HG03025 (cell line): Measurements from ENCODE around the gene OFD1.

Experiments used
- ATAC-seq: cut with Tn5 transposase; IDR thresholded peaks from one replicate; pipeline ENCODE4 v1.9.1; 2021; ENCODE audit warnings: mild to moderate bottlenecking, moderate library complexity; ENCODE audit not compliant: unreplicated experiment, low FRiP score

The OFD1 gene

DNA sequence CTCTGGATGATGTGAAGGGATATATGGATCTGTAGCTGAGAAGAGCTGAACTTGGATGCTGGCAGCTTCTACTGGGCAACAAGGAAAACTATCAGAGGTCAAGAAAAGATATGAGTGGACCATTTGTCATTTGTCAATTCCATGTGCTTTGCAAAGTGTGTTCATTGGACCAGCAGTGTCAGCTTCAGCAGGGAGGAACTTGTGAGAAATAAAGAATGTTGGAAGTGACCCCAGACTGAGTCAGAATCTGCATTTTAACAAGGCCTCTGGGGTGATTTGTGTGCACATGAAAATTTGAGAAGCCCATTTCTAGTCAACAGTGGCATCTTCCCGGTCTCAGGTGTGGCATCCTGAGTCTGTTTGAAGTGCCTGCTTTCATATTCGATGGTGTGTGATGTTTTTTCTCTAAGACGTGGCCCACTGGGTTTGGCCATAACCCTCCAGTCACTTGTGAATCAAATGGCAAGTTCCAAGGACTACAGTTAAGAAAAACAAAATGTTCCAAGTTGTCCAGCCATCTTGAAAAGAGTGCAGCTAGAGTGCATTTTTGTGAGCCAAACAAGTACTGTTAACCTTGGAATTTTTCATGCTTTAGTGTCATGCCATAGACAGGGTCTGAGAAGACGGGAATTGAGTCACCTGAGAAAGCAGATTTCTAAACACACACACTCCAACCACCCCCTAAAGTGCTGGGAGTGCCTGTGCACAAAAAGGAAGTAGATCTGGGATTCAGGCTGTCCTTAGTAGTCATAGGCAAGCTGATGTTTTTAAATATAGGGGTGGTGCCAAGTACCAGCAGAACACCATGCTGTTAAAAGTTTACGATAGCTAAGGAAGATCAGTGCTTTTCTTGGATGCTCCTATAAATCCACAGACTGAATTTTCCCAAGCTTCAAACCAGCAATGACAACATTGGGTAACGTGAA lies 55.9 kb downstream of the OFD1 start:
- ATAC-seq = no peak

DNA sequence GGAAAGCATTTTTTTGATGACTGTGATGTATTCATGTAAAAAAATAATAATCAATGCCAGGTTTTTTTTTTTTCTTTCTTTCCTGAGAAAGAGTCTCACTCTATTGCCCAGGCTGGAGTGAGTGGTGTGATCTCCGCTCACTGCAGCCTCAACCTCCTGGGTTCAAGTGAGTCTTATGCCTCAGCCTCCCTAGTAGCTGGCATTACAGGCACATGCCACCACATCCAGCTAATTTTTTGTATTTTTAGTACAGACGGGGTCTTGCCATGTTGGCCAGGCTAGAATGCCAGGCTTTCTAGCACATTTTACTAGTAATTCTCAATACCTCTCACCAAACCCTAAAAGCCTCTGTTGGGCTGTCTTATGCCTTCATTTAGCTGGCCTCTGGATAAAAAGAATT lies 56.6 kb downstream of the OFD1 start:
- ATAC-seq = no peak

DNA sequence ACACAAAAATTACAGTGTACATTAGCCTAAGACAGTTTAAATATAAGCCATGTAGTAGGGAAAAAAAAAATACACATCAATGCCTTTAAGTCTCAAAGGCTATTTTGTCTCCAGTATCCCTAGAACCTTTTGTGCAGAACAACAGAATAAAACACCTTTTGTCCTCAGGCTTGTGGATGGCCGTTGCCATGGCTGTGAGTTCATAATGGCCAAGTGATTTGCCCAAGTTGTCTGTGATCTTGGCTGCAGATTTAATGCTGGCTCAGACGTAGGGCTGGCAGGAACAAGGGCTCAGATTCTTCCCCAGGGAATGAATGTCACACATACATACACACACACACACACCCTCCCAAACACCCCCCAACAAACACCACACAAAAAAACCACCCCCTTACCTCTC lies 57.0 kb downstream of the OFD1 start:
- no peak for ATAC-seq

DNA sequence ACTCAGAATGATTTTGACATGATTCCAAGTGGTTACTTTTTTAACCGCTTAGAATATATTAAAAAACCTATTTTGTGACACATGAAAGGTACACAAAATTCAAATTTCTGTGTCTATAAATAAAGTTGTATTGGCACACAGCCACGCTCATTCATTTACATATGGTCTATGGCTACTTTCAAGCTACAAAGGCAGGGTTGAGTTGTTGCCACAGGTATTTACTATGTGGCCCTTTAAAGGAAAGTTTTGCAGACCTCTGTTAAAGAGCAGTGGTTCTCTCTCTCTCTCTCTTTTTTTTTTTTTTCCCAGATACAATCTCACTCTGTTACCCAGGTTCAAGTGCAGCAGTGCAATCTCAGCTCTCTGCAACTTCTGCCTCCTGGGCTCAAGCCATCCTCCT lies 59.3 kb downstream of the OFD1 start:
- ATAC-seq = no peak

DNA sequence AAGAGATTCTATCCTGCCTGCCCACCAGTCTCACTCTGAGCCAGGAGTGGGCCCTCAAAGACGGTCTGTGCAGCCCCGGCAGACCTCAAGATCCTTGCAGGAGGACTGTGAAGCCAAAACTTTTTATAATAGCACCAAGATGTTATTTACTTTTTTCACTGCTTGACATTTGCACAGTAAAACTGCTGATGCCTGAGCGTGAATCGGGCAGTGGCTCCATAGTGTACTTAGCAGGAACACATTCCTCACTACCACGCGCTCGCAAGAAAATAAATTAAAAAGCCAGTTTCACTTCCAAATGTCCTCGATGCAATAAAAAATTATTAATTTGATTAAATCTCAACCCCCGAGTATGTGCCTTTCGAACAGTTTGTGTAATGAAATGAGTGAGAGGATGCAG lies 59.9 kb downstream of the OFD1 start:
- no peak for ATAC-seq

DNA sequence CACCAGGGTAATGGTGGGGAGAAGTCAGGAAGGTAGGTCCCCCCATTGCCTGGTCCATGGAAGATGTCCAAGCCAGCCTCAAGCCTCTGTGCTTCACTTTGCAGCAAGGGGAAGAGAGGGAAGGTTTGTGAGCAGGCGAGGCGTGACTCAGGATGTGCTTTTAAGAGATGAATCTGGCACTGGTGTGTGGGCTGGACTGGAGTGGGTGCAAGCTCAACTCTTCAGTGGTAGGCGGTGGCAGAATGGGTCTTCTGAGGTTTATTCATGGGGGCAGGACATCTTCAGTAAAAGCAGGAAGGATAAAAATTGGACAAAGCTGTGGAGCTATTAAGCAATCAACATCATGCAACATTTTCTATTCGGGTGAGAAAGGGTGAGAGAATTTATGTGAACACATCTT lies 63.0 kb downstream of the OFD1 start:
- no peak for ATAC-seq

DNA sequence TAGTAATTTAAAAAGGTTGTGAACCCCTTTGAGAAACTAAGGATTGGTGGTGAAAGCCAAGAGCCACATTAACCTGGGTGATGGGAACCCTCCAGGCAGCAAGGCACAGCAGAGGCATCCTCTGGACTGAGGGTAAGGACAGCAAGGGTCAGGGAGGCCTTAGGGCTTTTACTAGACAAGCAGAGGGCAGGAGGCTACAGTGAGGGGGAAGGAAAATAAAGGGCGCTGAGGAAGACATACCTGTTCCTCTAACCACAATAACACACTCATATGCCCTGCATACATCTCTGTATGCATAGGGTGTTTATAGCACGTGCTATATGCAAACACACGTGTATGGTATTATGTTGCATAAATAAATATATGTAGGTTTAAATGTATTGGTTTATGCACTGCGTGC lies 63.6 kb downstream of the OFD1 start:
- no peak for ATAC-seq

DNA sequence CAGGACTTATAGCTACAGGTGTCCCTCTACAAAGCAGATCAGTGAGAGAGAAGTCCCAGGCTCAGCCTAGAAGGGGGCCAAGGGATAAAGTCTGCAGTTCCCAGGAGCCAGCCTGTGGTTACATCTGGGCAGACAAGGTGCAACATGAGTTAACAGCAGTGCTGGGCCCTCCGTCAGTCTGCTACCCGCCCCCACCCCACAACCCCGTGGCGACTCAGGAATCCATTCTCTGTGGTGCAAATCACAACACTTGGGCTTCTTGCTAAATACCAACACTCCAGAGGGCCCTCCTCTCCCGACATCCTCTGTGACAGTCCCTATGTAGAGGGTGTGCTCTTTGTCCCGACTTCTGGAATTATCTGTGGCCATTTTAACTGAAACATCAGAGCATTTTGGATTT lies 68.6 kb downstream of the OFD1 start:
- no peak for ATAC-seq

DNA sequence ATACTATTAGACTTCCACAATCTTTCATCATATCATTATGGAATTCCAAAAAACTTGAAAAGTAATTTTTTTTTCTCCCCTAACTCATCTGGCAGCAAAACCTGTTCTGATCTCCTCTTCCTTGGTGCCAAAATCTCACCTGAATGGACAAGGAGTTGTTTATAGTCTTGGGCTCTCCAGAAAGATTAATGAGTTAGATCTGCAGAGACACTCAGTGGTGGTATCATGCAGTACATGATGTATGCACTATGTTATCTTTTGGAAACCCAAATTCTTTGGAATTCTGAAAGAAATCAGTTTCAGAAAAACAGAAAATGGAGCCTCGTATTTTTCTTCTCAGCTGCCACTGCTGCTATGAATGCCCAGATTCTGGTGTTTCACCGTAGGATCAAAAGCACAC lies 70.7 kb downstream of the OFD1 start:
- ATAC-seq = no peak

DNA sequence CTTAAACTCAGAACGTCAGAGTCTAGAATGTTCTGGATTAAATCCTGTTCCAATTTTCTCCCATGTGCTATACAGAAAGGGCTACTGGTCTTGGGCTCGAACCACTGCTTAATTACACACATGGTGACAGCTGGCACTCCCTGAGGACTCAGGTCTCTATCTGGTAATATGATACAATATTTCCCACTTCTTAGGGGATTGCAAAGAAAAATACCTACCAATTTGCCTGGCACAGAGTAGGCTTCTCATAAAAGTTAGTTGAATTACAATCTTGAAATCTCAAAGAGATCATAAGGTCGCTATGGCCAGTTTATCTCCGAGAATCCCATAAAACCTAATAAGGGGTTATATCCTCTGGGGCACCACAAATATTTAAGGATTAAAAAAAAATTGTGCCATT lies 73.7 kb downstream of the OFD1 start:
- ATAC-seq = no peak

DNA sequence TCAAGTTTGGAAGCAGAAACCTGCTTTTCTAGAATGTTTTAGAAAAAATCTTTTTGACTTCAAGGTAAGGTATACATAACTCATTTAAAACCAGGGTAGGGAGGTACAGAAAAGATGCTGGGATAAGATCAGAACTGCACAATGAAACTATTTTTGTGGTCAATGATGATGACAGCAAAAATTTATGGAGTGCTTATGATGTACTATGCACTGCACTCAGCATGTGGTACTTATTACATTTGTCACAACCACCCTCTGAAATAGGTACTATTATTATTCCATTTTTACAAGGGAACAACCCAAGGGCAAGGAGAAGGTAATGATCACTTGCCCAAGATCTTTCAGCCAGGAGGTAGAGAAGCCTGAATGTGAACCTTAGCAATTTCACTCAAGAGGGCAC lies 74.3 kb downstream of the OFD1 start:
- no peak for ATAC-seq

DNA sequence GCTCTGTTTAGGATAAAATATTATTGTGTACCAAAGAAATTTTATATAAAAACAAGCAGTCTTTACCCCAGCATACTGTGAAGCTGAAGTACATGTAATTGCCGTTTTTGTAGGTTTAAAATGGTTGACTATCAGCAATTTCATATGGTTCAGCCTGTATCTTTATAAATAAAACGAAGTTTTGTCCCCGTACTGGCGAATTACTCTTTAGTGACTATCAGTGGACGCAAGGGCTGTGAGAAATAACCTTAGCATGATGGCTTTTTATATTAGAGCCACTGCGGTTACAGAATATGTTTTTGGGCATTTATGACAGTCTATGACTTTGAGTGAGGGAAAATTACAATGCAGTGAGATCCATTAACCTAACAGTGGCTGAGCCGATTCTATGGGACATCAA lies 81.1 kb downstream of the OFD1 start:
- ATAC-seq = no peak

DNA sequence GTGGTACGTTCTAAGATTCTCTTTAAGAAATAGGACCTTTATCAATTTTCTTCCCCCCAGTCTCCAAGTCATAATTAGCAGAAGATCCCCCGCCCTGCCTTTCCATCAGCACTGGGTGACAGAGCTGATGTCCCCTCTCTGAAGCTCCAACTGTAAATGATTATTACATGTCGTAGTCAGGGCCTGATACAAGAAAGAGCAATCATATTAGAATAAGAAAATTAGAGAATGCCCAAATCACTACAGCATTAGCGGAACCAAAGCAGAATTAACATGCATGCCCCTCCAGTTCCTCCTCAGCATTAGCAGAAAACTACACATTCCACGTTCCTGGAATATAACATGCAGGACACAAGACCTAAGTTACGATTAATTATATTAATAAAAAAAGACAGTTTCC lies 81.6 kb downstream of the OFD1 start:
- ATAC-seq = no peak

DNA sequence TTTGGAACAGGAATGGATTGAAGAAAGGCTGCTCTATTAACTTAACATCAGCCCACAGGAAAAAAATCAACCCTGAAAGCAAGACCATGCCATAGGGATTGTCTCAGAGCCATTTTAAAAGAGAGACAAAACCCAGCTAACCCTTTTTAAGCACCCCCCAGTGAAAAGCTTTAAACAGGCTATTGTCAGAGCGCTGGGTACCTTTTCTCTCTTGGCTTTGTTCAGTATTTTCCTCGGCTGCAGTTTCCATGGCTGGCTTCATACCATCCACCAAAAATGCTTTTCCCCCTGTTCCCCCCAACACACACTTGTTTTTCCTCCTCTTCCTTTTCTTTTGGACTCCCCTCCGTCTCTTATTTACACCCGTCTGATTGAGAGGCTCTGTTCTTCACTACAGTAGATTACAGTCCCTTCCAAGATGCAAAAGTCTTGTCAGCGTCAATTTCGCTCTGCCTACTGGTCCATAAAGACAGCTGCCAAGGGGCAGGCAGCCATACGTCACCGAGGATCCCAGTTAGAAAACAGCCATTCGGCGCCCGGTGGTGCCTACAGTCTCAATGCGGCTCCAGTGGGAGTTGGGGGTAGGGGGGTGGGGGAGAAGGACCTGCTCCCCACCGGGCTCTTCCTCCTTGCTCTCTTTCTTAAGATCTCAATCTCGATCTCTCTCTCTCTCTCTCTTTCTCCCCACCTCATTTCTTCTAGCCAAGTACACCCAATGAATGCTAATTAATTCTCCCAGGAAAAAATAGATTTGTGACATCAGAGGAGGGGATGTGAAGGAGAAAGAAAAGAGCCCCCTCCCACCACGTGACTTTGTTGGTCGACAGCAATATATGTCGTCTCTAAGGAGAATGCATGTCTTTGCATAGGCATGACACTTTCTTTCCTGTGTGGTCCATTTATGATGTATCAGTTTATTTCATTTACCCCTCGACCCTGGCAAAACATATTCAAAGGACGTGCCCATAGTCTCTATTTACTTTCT lies 82.4 kb downstream of the OFD1 start, which contains the start of gene GPM6B:
Gene GPM6B (minus strand): TSS at position 451 of the 985 bp plus-strand sequence. CDS start 189 bp downstream, at position 262.
- no peak for ATAC-seq
